GM23248 (cell line): ENCODE data around the gene QRICH1.

ENCODE experiments used
- EZH2 ChIP-seq: fragments of 200-600 bp; sonication (generic); IDR thresholded peaks from 2 replicates; pipeline ENCODE4 v1.6.1; 2018; ENCODE audit warnings: antibody characterized with exemption, mild to moderate bottlenecking; ENCODE audit not compliant: insufficient read depth, poor library complexity, severe bottlenecking
- EZH2phosphoT487 ChIP-seq: fragments of 200-600 bp; sonication (generic); IDR thresholded peaks from 2 replicates; pipeline ENCODE4 v1.6.1; 2018; ENCODE audit warnings: antibody characterized with exemption, moderate library complexity, mild to moderate bottlenecking, low read depth; ENCODE audit not compliant: insufficient read depth

DNA sequence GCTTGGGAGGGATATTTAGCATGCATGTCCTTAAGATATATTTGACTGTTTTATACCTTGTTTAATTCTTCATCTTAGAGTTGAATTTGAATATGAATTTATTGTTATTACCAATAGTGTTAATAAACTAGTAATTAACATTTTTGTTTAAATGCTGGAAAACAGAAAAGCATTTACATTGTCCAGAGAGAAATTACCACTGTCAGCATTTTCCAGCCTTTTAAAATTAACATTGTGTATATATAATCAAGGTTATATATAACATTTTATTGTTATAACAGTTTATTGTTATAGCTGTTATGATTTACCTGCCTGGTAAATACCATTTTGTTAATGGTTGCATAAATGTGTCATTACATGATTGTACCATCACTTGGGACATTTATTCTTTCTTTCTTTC, 111.9 kb downstream of the QRICH1 start:
- TF ChIP-seq EZH2phosphoT487 (no peak), EZH2 (no peak)
